Measurements from ENCODE around the gene UBXN11.

GRCh38 chr1:26285366-26286063 is 20.9 kb downstream of the UBXN11 start:
- TF ChIP-seq CTCF (IDR thresholded peaks at IDR 0.05; ENCODE audit: borderline replicate concordance, extremely low read depth, low read length, poor library complexity, severe bottlenecking) = peak; percentile 50
- no peak for TF ChIP-seq EZH2 (IDR thresholded peaks at IDR 0.05; ENCODE audit: borderline replicate concordance, low read depth, low read length, severe bottlenecking)

Measured in DND-41 (cell line).